SK-N-SH (cell line): ENCODE data around the gene SNX9. TPM values are rescaled to one million over a fixed set of nuclear protein-coding genes. Genes with fewer than 3 reads are reported as not detected.

ENCODE experiments used
- CTCF ChIA-PET: fragments of 300-600, 350-600 bp; formaldehyde crosslinking; extraction: SDS; loops from one replicate; lab custom pipeline; 2021; lab: Yijun Ruan, JAX
- POLR2A ChIA-PET: fragments of 350-600 bp; sonication (Branson Sonifier 250); formaldehyde crosslinking; extraction: SDS; loops from one replicate; lab custom pipeline; 2020; ENCODE audit warnings: antibody characterized with exemption, inconsistent platforms; lab: Yijun Ruan, JAX
- DNase-seq: peaks from one replicate; pipeline ENCODE4 v3.0.0; 2012
- H2AFZ ChIP-seq: fragments of 200-600 bp; sonication (generic); 2 replicates; pipeline ENCODE4 v1.8.1; 2016; ENCODE audit warnings: antibody characterized with exemption, mild to moderate bottlenecking, low read depth
- H3F3A ChIP-seq: fragments of 200-600 bp; sonication (generic); replicated peaks from 2 replicates; pipeline ENCODE3; 2016; ENCODE audit warnings: antibody characterized with exemption, mild to moderate bottlenecking; ENCODE audit not compliant: insufficient read depth
- H3K27ac ChIP-seq, 2 experiments: fragments of 200-500 bp in 1 of 2; fragments of 200-600 bp in 1 of 2; sonication (Bioruptor generic) in 1 of 2; sonication (generic), shearing (Covaris generic) in 1 of 2; 2 replicates each; pipeline versions ENCODE4 v1.5.1 to v1.6.1; 2014 to 2016; ENCODE audit warnings: low read depth in 2 of 2, inconsistent platforms in 1 of 2, low read length in 1 of 2, mild to moderate bottlenecking in 1 of 2, mixed read lengths in 1 of 2
- H3K27me3 ChIP-seq: fragments of 200-600 bp; sonication (generic), shearing (Covaris generic); 2 replicates; pipeline ENCODE4 v1.6.1; 2016; ENCODE audit warnings: mixed run types; ENCODE audit not compliant: insufficient read depth
- H3K36me3 ChIP-seq, 2 experiments: fragments of 200-500 bp in 1 of 2; fragments of 200-600 bp in 1 of 2; sonication (Bioruptor generic) in 1 of 2; sonication (generic) in 1 of 2; replicated peaks in 1 of 2; 2 replicates each; pipeline versions ENCODE3 to v1.5.1; 2014 to 2016; ENCODE audit warnings: low read length in 1 of 2, mild to moderate bottlenecking in 1 of 2; ENCODE audit not compliant: insufficient read depth in 2 of 2, control insufficient read depth in 1 of 2
- H3K4me1 ChIP-seq, 2 experiments: fragments of 200-500 bp in 1 of 2; fragments of 200-600 bp in 1 of 2; sonication (Bioruptor generic) in 1 of 2; sonication (generic), shearing (Covaris generic) in 1 of 2; 2 replicates each; pipeline versions ENCODE4 v1.5.1 to v1.6.1; 2014 to 2016; ENCODE audit warnings: low read depth in 1 of 2, low read length in 1 of 2, mixed run types in 1 of 2; ENCODE audit not compliant: insufficient read depth in 2 of 2, control insufficient read depth in 1 of 2
- H3K4me2 ChIP-seq: fragments of 200-600 bp; sonication (generic), shearing (Covaris generic); 2 replicates; pipeline ENCODE4 v1.6.1; 2017; ENCODE audit warnings: mixed run types
- H3K4me3 ChIP-seq, 2 experiments: fragments of 200-500 bp in 1 of 2; fragments of 200-600 bp in 1 of 2; sonication (Bioruptor generic) in 1 of 2; sonication (generic), shearing (Covaris generic) in 1 of 2; 2 replicates each; pipeline versions ENCODE4 v1.5.1 to v1.8.1; 2014 to 2016; ENCODE audit warnings: low read depth in 2 of 2, inconsistent platforms in 1 of 2, low read length in 1 of 2, mild to moderate bottlenecking in 1 of 2, mixed read lengths in 1 of 2, moderate library complexity in 1 of 2
- H3K79me2 ChIP-seq: fragments of 200-600 bp; sonication (generic); 2 replicates; pipeline ENCODE4 v1.8.1; 2017; ENCODE audit warnings: mild to moderate bottlenecking; ENCODE audit not compliant: insufficient read depth
- H3K9ac ChIP-seq: fragments of 200-600 bp; sonication (generic); 2 replicates; pipeline ENCODE4 v1.6.1; 2017; ENCODE audit warnings: mixed run types
- H3K9me2 ChIP-seq: fragments of 200-600 bp; sonication (generic); 2 replicates; pipeline ENCODE4 v1.6.1; 2017; ENCODE audit warnings: mixed run types
- H3K9me3 ChIP-seq: fragments of 200-600 bp; sonication (generic); 2 replicates; pipeline ENCODE4 v1.6.1; 2017; ENCODE audit warnings: mixed run types, mild to moderate bottlenecking, moderate library complexity
- H4K20me1 ChIP-seq: fragments of 200-600 bp; sonication (generic); 2 replicates; pipeline ENCODE4 v1.6.1; 2017; ENCODE audit warnings: mild to moderate bottlenecking, mixed run types; ENCODE audit not compliant: insufficient read depth
- ELF1 ChIP-seq: IDR thresholded peaks from 2 replicates; pipeline ENCODE4 v1.4.0; 2012
- EP300 ChIP-seq, 2 experiments: IDR thresholded peaks; 2 replicates each; pipeline versions ENCODE4 v1.4.0 to v1.6.1; 2012; ENCODE audit warnings: borderline replicate concordance in 1 of 2, low read depth in 1 of 2, low read length in 1 of 2
- EZH2phosphoT487 ChIP-seq: fragments of 200-600 bp; sonication (generic); IDR thresholded peaks from 2 replicates; pipeline ENCODE4 v1.6.1; 2017; ENCODE audit warnings: low read depth, mixed run types, mild to moderate bottlenecking, antibody characterized with exemption, moderate library complexity, borderline replicate concordance
- FOSL2 ChIP-seq: IDR thresholded peaks from 2 replicates; pipeline ENCODE4 v1.4.0; 2012; ENCODE audit warnings: low read depth, mild to moderate bottlenecking, moderate library complexity, borderline replicate concordance
- FOXJ3 ChIP-seq: sonication (generic); formaldehyde crosslinking; IDR thresholded peaks from 2 replicates; pipeline ENCODE4 v1.5.1; 2020; ENCODE audit warnings: mild to moderate bottlenecking, missing genetic modification reagents
- JUND ChIP-seq: IDR thresholded peaks from 2 replicates; pipeline ENCODE4 v1.4.0; 2012
- MEF2A ChIP-seq: IDR thresholded peaks from 2 replicates; pipeline ENCODE4 v1.4.0; 2012; ENCODE audit warnings: low read depth, borderline replicate concordance
- MXI1 ChIP-seq: IDR thresholded peaks from 2 replicates; pipeline ENCODE4 v1.6.1; 2012; ENCODE audit warnings: mild to moderate bottlenecking, low read depth, low read length, improper control_type of control experiment
- POLR2AphosphoS5 ChIP-seq: IDR thresholded peaks from 2 replicates; pipeline ENCODE4 v1.6.1; 2012; ENCODE audit warnings: low read depth, low read length
- RAD21 ChIP-seq: IDR thresholded peaks from 2 replicates; pipeline ENCODE4 v1.6.1; 2012; ENCODE audit warnings: mild to moderate bottlenecking, low read length
- RXRA ChIP-seq: IDR thresholded peaks from 2 replicates; pipeline ENCODE4 v1.4.0; 2012; ENCODE audit warnings: low read depth, mild to moderate bottlenecking, borderline replicate concordance
- SIN3A ChIP-seq: IDR thresholded peaks from 2 replicates; pipeline ENCODE4 v1.6.1; 2012; ENCODE audit warnings: low read depth, mild to moderate bottlenecking, low read length, moderate library complexity, borderline replicate concordance
- SMC3 ChIP-seq: IDR thresholded peaks from 2 replicates; pipeline ENCODE4 v1.6.1; 2012; ENCODE audit warnings: low read depth, low read length, improper control_type of control experiment
- TCF12 ChIP-seq: IDR thresholded peaks from 2 replicates; pipeline ENCODE4 v1.4.0; 2012
- WGBS: methylation state at CpG from one replicate; pipeline ENCODE4 v1.1.6; 2017; ENCODE audit warnings: low lambda C conversion rate; 5-methylcytosine and 5-hydroxymethylcytosine counted together
- polyA plus RNA-seq, 3 experiments: library from polyadenylated mRNA; depleted of rRNA; stranded (reverse); fragments of >200 nt; gene quantifications; 2 replicates each; pipeline ENCODE4 v1.2.3, GENCODE V29; 2012
- TF ChIP-seq, protein P1 (sequence below): IDR thresholded peaks from 2 replicates; pipeline ENCODE4 v1.6.1; 2012; ENCODE audit warnings: mild to moderate bottlenecking, low read depth, low read length, moderate library complexity
- TF ChIP-seq, protein P2 (sequence below): IDR thresholded peaks from 2 replicates; pipeline ENCODE4; 2012
- TF ChIP-seq, protein P3 (sequence below): fragments of 150-350 bp; IDR thresholded peaks from 2 replicates; pipeline ENCODE4 v1.6.1; 2016; ENCODE audit warnings: mild to moderate bottlenecking, low read depth, low read length
- TF ChIP-seq, protein P4 (sequence below): fragments of 150-350 bp; IDR thresholded peaks from 2 replicates; pipeline ENCODE4 v1.6.1; 2017; ENCODE audit warnings: antibody characterized with exemption, low read length, low read depth, borderline replicate concordance
- TF ChIP-seq, protein P5 (sequence below): IDR thresholded peaks from 2 replicates; pipeline ENCODE4 v1.4.0; 2012; ENCODE audit warnings: low read depth, borderline replicate concordance
- TF ChIP-seq, protein P6 (sequence below): IDR thresholded peaks from 2 replicates; pipeline ENCODE4 v1.4.0; 2012; ENCODE audit warnings: low read depth

Gene SNX9
- polyA plus RNA-seq, 1 of the 3 experiments (the other 2 are of a cell fraction) = 31.6 TPM

DNA sequence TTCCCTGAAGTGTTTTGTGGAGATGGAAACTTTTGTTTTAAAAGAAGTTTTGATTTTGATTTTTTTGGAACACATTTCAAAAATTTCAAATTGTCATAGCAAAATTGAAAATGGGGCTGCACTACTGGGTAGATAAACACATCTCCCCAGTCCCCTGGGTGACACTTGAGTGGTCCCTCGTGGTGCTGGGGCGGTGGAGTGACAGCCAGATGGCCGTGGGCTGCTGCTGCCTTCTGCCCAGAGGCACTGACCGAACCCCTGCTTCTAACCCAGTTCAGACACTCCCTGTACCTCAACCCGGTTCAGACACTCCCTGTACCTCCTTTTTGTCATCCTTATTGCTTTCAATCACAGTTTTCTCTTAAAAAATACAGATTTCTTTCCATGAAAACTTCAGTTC is 88.7 kb downstream of the SNX9 start (continued):
- TF ChIP-seq RAD21 (no peak), FOXJ3 (CRISPR knock-in tag) (no peak), SIN3A (no peak), MXI1 (no peak), RXRA (no peak)
- TF ChIP-seq, protein P1, sequence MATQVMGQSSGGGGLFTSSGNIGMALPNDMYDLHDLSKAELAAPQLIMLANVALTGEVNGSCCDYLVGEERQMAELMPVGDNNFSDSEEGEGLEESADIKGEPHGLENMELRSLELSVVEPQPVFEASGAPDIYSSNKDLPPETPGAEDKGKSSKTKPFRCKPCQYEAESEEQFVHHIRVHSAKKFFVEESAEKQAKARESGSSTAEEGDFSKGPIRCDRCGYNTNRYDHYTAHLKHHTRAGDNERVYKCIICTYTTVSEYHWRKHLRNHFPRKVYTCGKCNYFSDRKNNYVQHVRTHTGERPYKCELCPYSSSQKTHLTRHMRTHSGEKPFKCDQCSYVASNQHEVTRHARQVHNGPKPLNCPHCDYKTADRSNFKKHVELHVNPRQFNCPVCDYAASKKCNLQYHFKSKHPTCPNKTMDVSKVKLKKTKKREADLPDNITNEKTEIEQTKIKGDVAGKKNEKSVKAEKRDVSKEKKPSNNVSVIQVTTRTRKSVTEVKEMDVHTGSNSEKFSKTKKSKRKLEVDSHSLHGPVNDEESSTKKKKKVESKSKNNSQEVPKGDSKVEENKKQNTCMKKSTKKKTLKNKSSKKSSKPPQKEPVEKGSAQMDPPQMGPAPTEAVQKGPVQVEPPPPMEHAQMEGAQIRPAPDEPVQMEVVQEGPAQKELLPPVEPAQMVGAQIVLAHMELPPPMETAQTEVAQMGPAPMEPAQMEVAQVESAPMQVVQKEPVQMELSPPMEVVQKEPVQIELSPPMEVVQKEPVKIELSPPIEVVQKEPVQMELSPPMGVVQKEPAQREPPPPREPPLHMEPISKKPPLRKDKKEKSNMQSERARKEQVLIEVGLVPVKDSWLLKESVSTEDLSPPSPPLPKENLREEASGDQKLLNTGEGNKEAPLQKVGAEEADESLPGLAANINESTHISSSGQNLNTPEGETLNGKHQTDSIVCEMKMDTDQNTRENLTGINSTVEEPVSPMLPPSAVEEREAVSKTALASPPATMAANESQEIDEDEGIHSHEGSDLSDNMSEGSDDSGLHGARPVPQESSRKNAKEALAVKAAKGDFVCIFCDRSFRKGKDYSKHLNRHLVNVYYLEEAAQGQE = no peak

DNA sequence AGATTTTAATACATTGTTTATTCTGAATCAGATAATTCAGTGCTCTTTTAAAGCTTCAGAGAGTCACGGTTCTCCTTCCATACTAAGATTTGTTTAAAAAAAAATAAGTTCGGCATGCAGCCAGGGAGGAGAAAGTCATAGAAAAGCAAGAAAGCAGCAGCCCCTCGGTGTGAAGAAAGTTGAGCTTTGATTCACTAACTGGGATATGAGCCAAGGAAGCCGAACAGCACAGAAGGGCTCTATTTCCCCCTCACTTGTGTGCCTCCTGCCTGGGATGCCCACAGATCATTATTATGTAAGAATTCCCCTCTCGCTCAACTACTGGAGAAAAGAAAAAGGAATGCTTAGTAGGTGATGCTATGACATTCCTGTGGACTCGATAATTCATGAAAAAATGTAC is 89.3 kb downstream of the SNX9 start:
- DNase-seq = no peak
- H2AFZ ChIP-seq = no peak overlapping the region
- H4K20me1 ChIP-seq = no peaks in the 10 kb centered on the region
- peaks cover 32% of the 10 kb centered on the region for H3F3A ChIP-seq
- H3K9me2 ChIP-seq = no peaks in the 10 kb centered on the region
- peak overlapping the region; percentile 55; the same call in 1 of the 2 replicates for H3K9ac ChIP-seq
- peaks cover 15% of the 10 kb centered on the region for H3K79me2 ChIP-seq
- peak overlapping the region; percentile 68 for H3K4me2 ChIP-seq
- peak overlapping the region; percentile 71 to 82; a peak in 3 of 4 replicates for H3K27ac ChIP-seq
- 19% methylated on average over 6 of the region's 6 CpGs for WGBS
- H3K4me3 ChIP-seq = no peak overlapping the region
- H3K36me3 ChIP-seq = peaks cover 45 to 60% of the 10 kb centered on the region in 2 experiments
- POLR2A ChIA-PET = no interaction called here
- no peaks in the 10 kb centered on the region for H3K27me3 ChIP-seq
- H3K9me3 ChIP-seq = no peaks in the 10 kb centered on the region
- CTCF ChIA-PET = no interaction called here
- peaks cover 13 to 19% of the 10 kb centered on the region in 2 experiments; a peak in 3 of 4 replicates for H3K4me1 ChIP-seq
- TF ChIP-seq ELF1 (no peak), RAD21 (no peak), MXI1 (no peak), MEF2A (no peak), EP300 (IDR thresholded peaks at IDR 0.05; ENCODE audit: borderline replicate concordance in 1 of 2, low read depth in 1 of 2, low read length in 1 of 2) (peak in 1 of 2 experiments; percentile 34; a peak in 1 of 4 replicates), JUND (peak; percentile 28; the same call in 1 of the 2 replicates), SIN3A (no peak), TCF12 (peak; percentile 71; the same call in 1 of the 2 replicates), POLR2AphosphoS5 (peak; percentile 50; the same call in 1 of the 2 replicates), SMC3 (no peak), EZH2phosphoT487 (no peak), FOSL2 (peak; percentile 7; the same call in 1 of the 2 replicates)
- TF ChIP-seq, protein P2, sequence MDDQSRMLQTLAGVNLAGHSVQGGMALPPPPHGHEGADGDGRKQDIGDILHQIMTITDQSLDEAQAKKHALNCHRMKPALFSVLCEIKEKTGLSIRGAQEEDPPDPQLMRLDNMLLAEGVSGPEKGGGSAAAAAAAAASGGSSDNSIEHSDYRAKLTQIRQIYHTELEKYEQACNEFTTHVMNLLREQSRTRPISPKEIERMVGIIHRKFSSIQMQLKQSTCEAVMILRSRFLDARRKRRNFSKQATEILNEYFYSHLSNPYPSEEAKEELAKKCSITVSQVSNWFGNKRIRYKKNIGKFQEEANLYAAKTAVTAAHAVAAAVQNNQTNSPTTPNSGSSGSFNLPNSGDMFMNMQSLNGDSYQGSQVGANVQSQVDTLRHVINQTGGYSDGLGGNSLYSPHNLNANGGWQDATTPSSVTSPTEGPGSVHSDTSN = peak; percentile 17; the same call in 1 of the 2 replicates
- TF ChIP-seq, protein P3, sequence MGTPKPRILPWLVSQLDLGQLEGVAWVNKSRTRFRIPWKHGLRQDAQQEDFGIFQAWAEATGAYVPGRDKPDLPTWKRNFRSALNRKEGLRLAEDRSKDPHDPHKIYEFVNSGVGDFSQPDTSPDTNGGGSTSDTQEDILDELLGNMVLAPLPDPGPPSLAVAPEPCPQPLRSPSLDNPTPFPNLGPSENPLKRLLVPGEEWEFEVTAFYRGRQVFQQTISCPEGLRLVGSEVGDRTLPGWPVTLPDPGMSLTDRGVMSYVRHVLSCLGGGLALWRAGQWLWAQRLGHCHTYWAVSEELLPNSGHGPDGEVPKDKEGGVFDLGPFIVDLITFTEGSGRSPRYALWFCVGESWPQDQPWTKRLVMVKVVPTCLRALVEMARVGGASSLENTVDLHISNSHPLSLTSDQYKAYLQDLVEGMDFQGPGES = no peak
- TF ChIP-seq, protein P4, sequence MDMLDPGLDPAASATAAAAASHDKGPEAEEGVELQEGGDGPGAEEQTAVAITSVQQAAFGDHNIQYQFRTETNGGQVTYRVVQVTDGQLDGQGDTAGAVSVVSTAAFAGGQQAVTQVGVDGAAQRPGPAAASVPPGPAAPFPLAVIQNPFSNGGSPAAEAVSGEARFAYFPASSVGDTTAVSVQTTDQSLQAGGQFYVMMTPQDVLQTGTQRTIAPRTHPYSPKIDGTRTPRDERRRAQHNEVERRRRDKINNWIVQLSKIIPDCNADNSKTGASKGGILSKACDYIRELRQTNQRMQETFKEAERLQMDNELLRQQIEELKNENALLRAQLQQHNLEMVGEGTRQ = no peak
- TF ChIP-seq, protein P5, sequence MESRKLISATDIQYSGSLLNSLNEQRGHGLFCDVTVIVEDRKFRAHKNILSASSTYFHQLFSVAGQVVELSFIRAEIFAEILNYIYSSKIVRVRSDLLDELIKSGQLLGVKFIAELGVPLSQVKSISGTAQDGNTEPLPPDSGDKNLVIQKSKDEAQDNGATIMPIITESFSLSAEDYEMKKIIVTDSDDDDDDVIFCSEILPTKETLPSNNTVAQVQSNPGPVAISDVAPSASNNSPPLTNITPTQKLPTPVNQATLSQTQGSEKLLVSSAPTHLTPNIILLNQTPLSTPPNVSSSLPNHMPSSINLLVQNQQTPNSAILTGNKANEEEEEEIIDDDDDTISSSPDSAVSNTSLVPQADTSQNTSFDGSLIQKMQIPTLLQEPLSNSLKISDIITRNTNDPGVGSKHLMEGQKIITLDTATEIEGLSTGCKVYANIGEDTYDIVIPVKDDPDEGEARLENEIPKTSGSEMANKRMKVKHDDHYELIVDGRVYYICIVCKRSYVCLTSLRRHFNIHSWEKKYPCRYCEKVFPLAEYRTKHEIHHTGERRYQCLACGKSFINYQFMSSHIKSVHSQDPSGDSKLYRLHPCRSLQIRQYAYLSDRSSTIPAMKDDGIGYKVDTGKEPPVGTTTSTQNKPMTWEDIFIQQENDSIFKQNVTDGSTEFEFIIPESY = no peak
- TF ChIP-seq, protein P6, sequence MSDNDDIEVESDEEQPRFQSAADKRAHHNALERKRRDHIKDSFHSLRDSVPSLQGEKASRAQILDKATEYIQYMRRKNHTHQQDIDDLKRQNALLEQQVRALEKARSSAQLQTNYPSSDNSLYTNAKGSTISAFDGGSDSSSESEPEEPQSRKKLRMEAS = 0 out of 2 replicates have a peak, but pooled peaks have one; percentile 28
